Sigmoid colon (tissue), 4 donors: Measurements from ENCODE around the gene ZNF513.

ENCODE experiments used
- POLR2A ChIP-seq, 2 donors: fragments of 450-650 bp; IDR thresholded peaks; one replicate each; pipeline ENCODE4 v1.6.1; 2016; ENCODE audit warnings: antibody characterized with exemption in 2 of 2, mild to moderate bottlenecking in 2 of 2, moderate library complexity in 2 of 2
- POLR2AphosphoS5 ChIP-seq, 4 donors: sonication (generic); formaldehyde crosslinking; IDR thresholded peaks; one replicate each; pipeline ENCODE4 v1.6.1; 2017; ENCODE audit warnings: antibody characterized with exemption in 4 of 4
- TF ChIP-seq, protein P1 (sequence below), 4 experiments: fragments of 450-650 bp in 3 of 4; fragments of 200-600 bp in 1 of 4; IDR thresholded peaks; one replicate each; pipeline ENCODE4 v1.5.1; 2016 to 2019; ENCODE audit warnings: antibody characterized with exemption in 4 of 4, mild to moderate bottlenecking in 3 of 4, moderate library complexity in 2 of 4

DNA sequence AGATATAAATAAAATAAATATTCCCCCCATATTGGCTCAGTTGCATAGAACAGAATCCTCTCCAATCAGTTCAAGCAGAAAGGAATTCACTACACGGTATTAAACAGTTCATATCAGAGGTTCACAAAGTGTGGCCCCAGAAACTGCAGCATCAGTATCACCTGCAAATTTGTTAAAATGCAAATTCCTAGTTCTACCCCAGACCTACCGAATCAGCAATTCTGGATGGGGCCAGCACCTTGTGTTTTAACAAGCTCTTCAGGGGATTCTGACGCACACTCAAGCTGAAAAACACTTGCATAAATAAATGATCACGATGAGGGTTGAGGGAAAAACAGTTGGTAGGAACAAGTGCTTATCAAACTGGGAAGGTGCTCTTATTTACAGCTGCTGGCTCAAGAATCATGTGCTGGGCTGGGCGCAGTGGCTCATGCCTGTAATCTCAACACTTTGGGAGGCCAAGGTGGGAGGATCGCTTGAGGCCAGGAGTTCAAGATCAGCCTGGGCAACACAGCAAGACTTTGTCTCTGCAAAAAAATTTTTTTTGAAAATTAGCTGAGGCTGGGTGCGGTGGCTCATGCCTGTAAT lies 30.3 kb downstream of the ZNF513 start:
- TF ChIP-seq, protein P1, sequence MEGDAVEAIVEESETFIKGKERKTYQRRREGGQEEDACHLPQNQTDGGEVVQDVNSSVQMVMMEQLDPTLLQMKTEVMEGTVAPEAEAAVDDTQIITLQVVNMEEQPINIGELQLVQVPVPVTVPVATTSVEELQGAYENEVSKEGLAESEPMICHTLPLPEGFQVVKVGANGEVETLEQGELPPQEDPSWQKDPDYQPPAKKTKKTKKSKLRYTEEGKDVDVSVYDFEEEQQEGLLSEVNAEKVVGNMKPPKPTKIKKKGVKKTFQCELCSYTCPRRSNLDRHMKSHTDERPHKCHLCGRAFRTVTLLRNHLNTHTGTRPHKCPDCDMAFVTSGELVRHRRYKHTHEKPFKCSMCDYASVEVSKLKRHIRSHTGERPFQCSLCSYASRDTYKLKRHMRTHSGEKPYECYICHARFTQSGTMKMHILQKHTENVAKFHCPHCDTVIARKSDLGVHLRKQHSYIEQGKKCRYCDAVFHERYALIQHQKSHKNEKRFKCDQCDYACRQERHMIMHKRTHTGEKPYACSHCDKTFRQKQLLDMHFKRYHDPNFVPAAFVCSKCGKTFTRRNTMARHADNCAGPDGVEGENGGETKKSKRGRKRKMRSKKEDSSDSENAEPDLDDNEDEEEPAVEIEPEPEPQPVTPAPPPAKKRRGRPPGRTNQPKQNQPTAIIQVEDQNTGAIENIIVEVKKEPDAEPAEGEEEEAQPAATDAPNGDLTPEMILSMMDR (IDR thresholded peaks at IDR 0.05) = no peak
- TF ChIP-seq POLR2AphosphoS5 (IDR thresholded peaks at IDR 0.05) = no peak
- TF ChIP-seq POLR2A (IDR thresholded peaks at IDR 0.05) = no peak
